H1 (cell line): ENCODE data around the gene ATG7. TPM values are rescaled to one million over a fixed set of nuclear protein-coding genes. Genes with fewer than 3 reads are reported as not detected.

ENCODE experiments used
- CTCF ChIA-PET: fragments of 300-600 bp; sonication (Branson Sonifier 250); formaldehyde crosslinking; loops from one replicate; lab custom pipeline; 2021; ENCODE audit not compliant: partially characterized antibody; lab: Charles Lee
- POLR2A ChIA-PET: fragments of 300-600 bp; sonication (Branson Sonifier 250); formaldehyde crosslinking; loops from one replicate; lab custom pipeline; 2021; ENCODE audit warnings: inconsistent platforms; ENCODE audit not compliant: partially characterized antibody; lab: Charles Lee
- DNase-seq, 2 experiments: peaks; one replicate each; pipeline versions ENCODE4 v3.0.0 to v3.0.0-alpha.2; 2010 to 2022; ENCODE audit warnings: low spot score in 2 of 2, low read depth in 1 of 2, mixed read lengths in 1 of 2
- FAIRE-seq: peaks from 2 replicates; lab custom pipeline; 2011; peaks lifted over from hg19 to GRCh38; lab: Jason Lieb, UNC
- H2AFZ ChIP-seq: 2 replicates; pipeline ENCODE4 v1.8.1; 2012; ENCODE audit warnings: low read length, inconsistent platforms
- H2AK5ac ChIP-seq: 2 replicates; pipeline ENCODE4 v1.6.1; 2013; ENCODE audit warnings: low read depth, low read length
- H2BK120ac ChIP-seq: replicated peaks from 2 replicates; pipeline ENCODE3; 2013; ENCODE audit warnings: low read depth, low read length, inconsistent platforms
- H2BK12ac ChIP-seq: 2 replicates; pipeline ENCODE4 v1.6.1; 2013; ENCODE audit warnings: low read depth, low read length
- H2BK15ac ChIP-seq: 2 replicates; pipeline ENCODE4 v1.6.1; 2013; ENCODE audit warnings: low read length
- H2BK20ac ChIP-seq: 2 replicates; pipeline ENCODE4 v1.6.1; 2013; ENCODE audit warnings: low read length
- H2BK5ac ChIP-seq: 2 replicates; pipeline ENCODE4 v1.6.1; 2013; ENCODE audit warnings: low read depth, low read length
- H3K14ac ChIP-seq: 2 replicates; pipeline ENCODE4 v1.6.1; 2013; ENCODE audit warnings: inconsistent platforms; ENCODE audit not compliant: insufficient read length
- H3K18ac ChIP-seq: 2 replicates; pipeline ENCODE4 v1.6.1; 2013; ENCODE audit warnings: low read length; ENCODE audit errors: extremely low read depth
- H3K23ac ChIP-seq: 2 replicates; pipeline ENCODE4 v1.6.1; 2013; ENCODE audit warnings: inconsistent platforms; ENCODE audit not compliant: insufficient read length
- H3K23me2 ChIP-seq: 2 replicates; pipeline ENCODE4 v1.6.1; 2013; ENCODE audit warnings: low read depth, low read length
- H3K27ac ChIP-seq: 2 replicates; pipeline ENCODE4 v1.6.1; 2011; ENCODE audit warnings: low read depth, low read length, inconsistent platforms
- H3K27me3 ChIP-seq, 4 experiments: replicated peaks in 1 of 4; 1 replicate in 1 of 4; 2 replicates in 3 of 4; pipeline versions ENCODE4 v1.6.1 to v1.8.1; 2011 to 2013; ENCODE audit warnings: low read length in 3 of 4, mild to moderate bottlenecking in 3 of 4, inconsistent platforms in 2 of 4, mixed read lengths in 2 of 4, moderate library complexity in 1 of 4; ENCODE audit not compliant: control insufficient read depth in 3 of 4, insufficient read depth in 3 of 4; ENCODE audit errors: extremely low read depth in 1 of 4
- H3K36me3 ChIP-seq, 4 experiments: 2 replicates each; pipeline versions ENCODE4 v1.6.1 to v1.8.1; 2011 to 2013; ENCODE audit warnings: mild to moderate bottlenecking in 4 of 4, low read length in 3 of 4, moderate library complexity in 2 of 4, control low read depth in 1 of 4, inconsistent platforms in 1 of 4; ENCODE audit not compliant: insufficient read depth in 4 of 4, control insufficient read depth in 2 of 4
- H3K4ac ChIP-seq: replicated peaks from 2 replicates; pipeline ENCODE3; 2013; ENCODE audit warnings: low read length, low read depth, mixed read lengths, inconsistent platforms; ENCODE audit not compliant: insufficient read length
- H3K4me1 ChIP-seq, 4 experiments: replicated peaks in 1 of 4; 1 replicate in 1 of 4; 2 replicates in 3 of 4; pipeline versions ENCODE4 v1.6.1 to v1.8.1; 2011 to 2013; ENCODE audit warnings: low read length in 3 of 4, inconsistent platforms in 2 of 4, mixed read lengths in 1 of 4; ENCODE audit not compliant: insufficient read depth in 4 of 4, control insufficient read depth in 3 of 4
- H3K4me2 ChIP-seq, 2 experiments: 2 replicates each; pipeline versions ENCODE4 v1.6.1 to v1.8.1; 2011 to 2013; ENCODE audit warnings: low read depth in 2 of 2, low read length in 2 of 2, control low read depth in 1 of 2, inconsistent platforms in 1 of 2, mild to moderate bottlenecking in 1 of 2; ENCODE audit not compliant: insufficient read depth in 1 of 2
- H3K4me3 ChIP-seq, 4 experiments: fragments of 200-600, 300-600 bp in 1 of 4; sonication (generic), shearing (Covaris generic), sonication (Bioruptor Twin) in 1 of 4; 2 replicates each; pipeline versions ENCODE4 v1.5.1 to v1.8.1; 2011 to 2016; ENCODE audit warnings: low read length in 4 of 4, low read depth in 3 of 4, control low read depth in 2 of 4, inconsistent platforms in 2 of 4, mild to moderate bottlenecking in 2 of 4, mixed read lengths in 1 of 4, moderate library complexity in 1 of 4; ENCODE audit not compliant: insufficient read depth in 2 of 4; ENCODE audit errors: extremely low read depth in 1 of 4
- H3K56ac ChIP-seq: replicated peaks from 2 replicates; pipeline ENCODE3; 2013; ENCODE audit warnings: low read depth, mild to moderate bottlenecking, mixed read lengths, low read length, inconsistent platforms; ENCODE audit not compliant: insufficient read length
- H3K79me1 ChIP-seq: 2 replicates; pipeline ENCODE4 v1.6.1; 2013; ENCODE audit warnings: low read depth, low read length, control low read depth
- H3K79me2 ChIP-seq, 2 experiments: 2 replicates each; pipeline versions ENCODE4 v1.6.1 to v1.8.1; 2012 to 2013; ENCODE audit warnings: low read length in 2 of 2, mild to moderate bottlenecking in 2 of 2, inconsistent platforms in 1 of 2; ENCODE audit not compliant: insufficient read depth in 2 of 2, control insufficient read depth in 1 of 2
- H3K9ac ChIP-seq, 4 experiments: replicated peaks in 1 of 4; 1 replicate in 1 of 4; 2 replicates in 3 of 4; pipeline versions ENCODE4 v1.6.1 to v1.8.1; 2011 to 2013; ENCODE audit warnings: low read depth in 3 of 4, low read length in 3 of 4, control low read depth in 2 of 4, mild to moderate bottlenecking in 2 of 4, moderate library complexity in 2 of 4, inconsistent platforms in 1 of 4; ENCODE audit errors: extremely low read depth in 1 of 4
- H3K9me3 ChIP-seq, 2 experiments: 2 replicates each; pipeline versions ENCODE4 v1.6.1 to v1.8.1; 2012 to 2013; ENCODE audit warnings: mild to moderate bottlenecking in 2 of 2, moderate library complexity in 2 of 2, control low read depth in 1 of 2, inconsistent platforms in 1 of 2, low read depth in 1 of 2, low read length in 1 of 2, mixed read lengths in 1 of 2; ENCODE audit not compliant: insufficient read depth in 2 of 2
- H4K20me1 ChIP-seq, 2 experiments: replicated peaks in 1 of 2; 2 replicates each; pipeline versions ENCODE3 to v1.8.1; 2011 to 2013; ENCODE audit warnings: inconsistent platforms in 2 of 2, low read length in 2 of 2, mild to moderate bottlenecking in 1 of 2; ENCODE audit not compliant: insufficient read depth in 2 of 2, control insufficient read depth in 1 of 2
- H4K5ac ChIP-seq: 2 replicates; pipeline ENCODE4 v1.6.1; 2013; ENCODE audit warnings: low read length, low read depth, mixed read lengths, inconsistent platforms; ENCODE audit not compliant: insufficient read length
- H4K8ac ChIP-seq: 2 replicates; pipeline ENCODE4 v1.8.0; 2013; ENCODE audit warnings: mild to moderate bottlenecking, moderate library complexity, low read length, inconsistent platforms; ENCODE audit not compliant: insufficient read depth; ENCODE audit errors: extremely low read depth
- H4K91ac ChIP-seq: replicated peaks from 2 replicates; pipeline ENCODE3; 2013; ENCODE audit warnings: low read length, mixed read lengths, inconsistent platforms; ENCODE audit not compliant: insufficient read length
- MAX ChIP-seq: IDR thresholded peaks from 2 replicates; pipeline ENCODE4 v1.6.1; 2012; ENCODE audit warnings: inconsistent platforms
- NANOG ChIP-seq: IDR thresholded peaks from 2 replicates; pipeline ENCODE4 v1.6.1; 2011; ENCODE audit warnings: low read length, low read depth, mild to moderate bottlenecking, inconsistent platforms; ENCODE audit not compliant: insufficient read depth, poor library complexity, severe bottlenecking
- TAF7 ChIP-seq: optimal IDR thresholded peaks from 2 replicates; pipeline ENCODE3; 2011; ENCODE audit warnings: low read depth, mild to moderate bottlenecking, inconsistent platforms, low read length, moderate library complexity, borderline replicate concordance
- USF2 ChIP-seq: IDR thresholded peaks from 2 replicates; pipeline ENCODE4 v1.6.1; 2011; ENCODE audit warnings: low read length, improper control_type of control experiment
- polyA plus RNA-seq, 7 experiments: library from polyadenylated mRNA; depleted of rRNA in 3 of 7; stranded (reverse) in 5 of 7; unstranded in 2 of 7; fragments of >200 nt in 5 of 7; fragments of 200-250 nt in 2 of 7; gene quantifications; 1 replicate in 5 of 7; 2 replicates in 1 of 7; 4 replicates in 1 of 7; pipeline versions ENCODE4 v1.2.1 to v1.2.3, GENCODE V29; 2011 to 2013; ENCODE audit warnings: missing spikeins in 2 of 7, mixed read lengths in 2 of 7
- total RNA-seq: library from RNA; stranded (reverse); fragmentation: NEBNext Ultra II Directional; extraction: Animal tissue kit (Norgen Biotek cat#: 25700); gene quantifications from 2 replicates; pipeline ENCODE4 v1.2.1, GENCODE V29; 2021

Gene ATG7
- total and polyA plus RNA-seq, 2 of the 8 experiments (the other 6 are each of a cell fraction or from before 2014, with no cell fraction given) = 15.0 to 19.1 TPM

- H2AFZ ChIP-seq = no peak overlapping the region
- peaks cover 0 to 14% (median 0%) of the 10 kb centered on the region in 4 experiments; a peak in 3 of 7 replicates for H3K4me1 ChIP-seq
- no peak overlapping the region for H3K18ac ChIP-seq
- H2BK12ac ChIP-seq = no peak overlapping the region
- H3K27ac ChIP-seq = no peak overlapping the region
- no peak overlapping the region for H2BK20ac ChIP-seq
- H4K8ac ChIP-seq = no peak overlapping the region
- POLR2A ChIA-PET = interaction anchor here (0.6 kb wide), 1 partner anchor 181 kb away, joined by 3 read pairs; no protein-coding TSS in a partner anchor
- H3K27me3 ChIP-seq = no peaks in the 10 kb centered on the region
- no peak overlapping the region for H3K56ac ChIP-seq
- H3K23me2 ChIP-seq = no peaks in the 10 kb centered on the region; the same call in 1 of the 2 replicates
- no peaks in the 10 kb centered on the region for H3K36me3 ChIP-seq
- no peak overlapping the region for H2BK120ac ChIP-seq
- H4K5ac ChIP-seq = no peak overlapping the region
- no peak overlapping the region for H3K23ac ChIP-seq
- no peak overlapping the region for H3K14ac ChIP-seq
- H4K91ac ChIP-seq = no peak overlapping the region
- H2BK5ac ChIP-seq = no peak overlapping the region
- H3K4ac ChIP-seq = no peak overlapping the region
- no peaks in the 10 kb centered on the region for H3K79me1 ChIP-seq
- FAIRE-seq (no peak), DNase-seq (no peak)
- H3K9ac ChIP-seq = no peak overlapping the region
- no peak overlapping the region for H3K4me2 ChIP-seq
- H3K79me2 ChIP-seq = no peaks in the 10 kb centered on the region
- no peak overlapping the region for H2BK15ac ChIP-seq
- H3K4me3 ChIP-seq = no peak overlapping the region
- CTCF ChIA-PET = interaction anchor here (1.0 to 7.5 kb wide), 9 partner anchors 9 to 427 kb away, joined by 3 to 79 read pairs (median 20); no protein-coding TSS in a partner anchor
- no peaks in the 10 kb centered on the region for H4K20me1 ChIP-seq
- no peak overlapping the region for H2AK5ac ChIP-seq
- H3K9me3 ChIP-seq = no peaks in the 10 kb centered on the region
- TF ChIP-seq USF2 (no peak), NANOG (no peak), MAX (no peak), TAF7 (no peak)
Measured at GRCh38 chr3:11381141-11381540, 108.9 kb downstream of the ATG7 start.
